ENCODE data around the gene COPE. TPM values are rescaled to one million over a fixed set of nuclear protein-coding genes. Genes with fewer than 3 reads are reported as not detected.
"Not testable (repeated sequence)": the region's sequence is repeated elsewhere in the genome, so short reads cannot be mapped to it uniquely, and the experiment has no call there.

COPE gene
- total RNA-seq, 1 donor from 2014 or later = 95.2 TPM

DNA sequence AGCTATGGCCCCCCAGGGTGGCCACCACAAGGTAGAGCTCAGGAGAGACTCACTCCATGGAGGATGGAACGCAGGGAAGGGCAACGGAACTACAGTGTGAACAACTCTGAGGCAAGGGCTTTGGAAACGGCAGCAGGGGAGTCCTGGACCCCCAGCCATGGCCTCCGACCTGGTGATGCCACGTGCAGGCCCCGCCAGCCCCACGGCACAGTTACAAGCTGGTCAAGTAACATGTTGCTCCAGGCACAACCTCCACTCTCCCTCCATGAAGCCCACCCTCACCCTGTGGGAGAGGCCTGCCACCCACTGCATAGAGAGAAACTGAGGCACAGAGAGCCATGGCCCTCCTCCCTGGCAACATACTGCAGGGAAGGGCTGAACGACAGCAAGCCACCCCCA lies 14.1 kb downstream of the COPE start:
- no peaks in the 10 kb centered on the region for H3K4me1 ChIP-seq
- H3K4me2 ChIP-seq = no peak overlapping the region
- Mint-ChIP-seq H3K27ac (no peak overlapping the region), H3K36me3 (peaks cover 10% of the 10 kb centered on the region), H3K9me3 (no peaks in the 10 kb centered on the region), H3K4me1 (no peaks in the 10 kb centered on the region), H3K27me3 (ENCODE audit: insufficient read depth, low read depth) (peaks cover 3% of the 10 kb centered on the region), H3K4me3 (peak overlapping the region; percentile 47)
- H3K9ac ChIP-seq = no peak overlapping the region
- H3K27ac ChIP-seq = no peak overlapping the region
- peaks cover 3% of the 10 kb centered on the region for H4K20me1 ChIP-seq (ENCODE audit: low read depth)
- no peak for TF ChIP-seq EZH2 (IDR thresholded peaks at IDR 0.05)
- H3F3A ChIP-seq (ENCODE audit: low read depth) = no peaks in the 10 kb centered on the region
- no peaks in the 10 kb centered on the region for H3K79me2 ChIP-seq (ENCODE audit: low read depth)
- DNase-seq (ENCODE audit: low spot score) = no peak
- H3K27me3 ChIP-seq = no peaks in the 10 kb centered on the region
- no peak overlapping the region for H2AFZ ChIP-seq (replicated peaks)
- H3K36me3 ChIP-seq = no peaks in the 10 kb centered on the region
- no peaks in the 10 kb centered on the region for H3K9me3 ChIP-seq (ENCODE audit: low read depth)
- no peak overlapping the region for H3K4me3 ChIP-seq

GRCh38 chr19:18904334-18905057 lies 14.7 kb downstream of the COPE start:
- Histone ChIP-seq H3K27me3 (no peaks in the 10 kb centered on the region), H2AFZ (replicated peaks) (no peak overlapping the region), H3K9me3 (ENCODE audit: low read depth) (no peaks in the 10 kb centered on the region), H3K36me3 (no peaks in the 10 kb centered on the region), H3K4me1 (no peaks in the 10 kb centered on the region), H3K4me2 (no peak overlapping the region), H3K4me3 (no peak overlapping the region), H3F3A (ENCODE audit: low read depth) (no peaks in the 10 kb centered on the region), H3K27ac (no peak overlapping the region), H4K20me1 (ENCODE audit: low read depth) (peaks cover 3% of the 10 kb centered on the region), H3K79me2 (ENCODE audit: low read depth) (no peaks in the 10 kb centered on the region), H3K9ac (no peak overlapping the region)
- no peak for DNase-seq (ENCODE audit: low spot score)
- Mint-ChIP-seq H3K36me3 (peaks cover 8% of the 10 kb centered on the region), H3K9me3 (no peaks in the 10 kb centered on the region), H3K27me3 (ENCODE audit: insufficient read depth, low read depth) (peaks cover 3% of the 10 kb centered on the region), H3K4me1 (no peaks in the 10 kb centered on the region), H3K4me3 (no peak overlapping the region), H3K27ac (no peak overlapping the region)
- TF ChIP-seq, protein P1, sequence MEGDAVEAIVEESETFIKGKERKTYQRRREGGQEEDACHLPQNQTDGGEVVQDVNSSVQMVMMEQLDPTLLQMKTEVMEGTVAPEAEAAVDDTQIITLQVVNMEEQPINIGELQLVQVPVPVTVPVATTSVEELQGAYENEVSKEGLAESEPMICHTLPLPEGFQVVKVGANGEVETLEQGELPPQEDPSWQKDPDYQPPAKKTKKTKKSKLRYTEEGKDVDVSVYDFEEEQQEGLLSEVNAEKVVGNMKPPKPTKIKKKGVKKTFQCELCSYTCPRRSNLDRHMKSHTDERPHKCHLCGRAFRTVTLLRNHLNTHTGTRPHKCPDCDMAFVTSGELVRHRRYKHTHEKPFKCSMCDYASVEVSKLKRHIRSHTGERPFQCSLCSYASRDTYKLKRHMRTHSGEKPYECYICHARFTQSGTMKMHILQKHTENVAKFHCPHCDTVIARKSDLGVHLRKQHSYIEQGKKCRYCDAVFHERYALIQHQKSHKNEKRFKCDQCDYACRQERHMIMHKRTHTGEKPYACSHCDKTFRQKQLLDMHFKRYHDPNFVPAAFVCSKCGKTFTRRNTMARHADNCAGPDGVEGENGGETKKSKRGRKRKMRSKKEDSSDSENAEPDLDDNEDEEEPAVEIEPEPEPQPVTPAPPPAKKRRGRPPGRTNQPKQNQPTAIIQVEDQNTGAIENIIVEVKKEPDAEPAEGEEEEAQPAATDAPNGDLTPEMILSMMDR (IDR thresholded peaks at IDR 0.05) = no peak
- no peak for TF ChIP-seq EZH2 (IDR thresholded peaks at IDR 0.05)
- no peak for TF ChIP-seq EZH2phosphoT487 (IDR thresholded peaks at IDR 0.05)

DNA sequence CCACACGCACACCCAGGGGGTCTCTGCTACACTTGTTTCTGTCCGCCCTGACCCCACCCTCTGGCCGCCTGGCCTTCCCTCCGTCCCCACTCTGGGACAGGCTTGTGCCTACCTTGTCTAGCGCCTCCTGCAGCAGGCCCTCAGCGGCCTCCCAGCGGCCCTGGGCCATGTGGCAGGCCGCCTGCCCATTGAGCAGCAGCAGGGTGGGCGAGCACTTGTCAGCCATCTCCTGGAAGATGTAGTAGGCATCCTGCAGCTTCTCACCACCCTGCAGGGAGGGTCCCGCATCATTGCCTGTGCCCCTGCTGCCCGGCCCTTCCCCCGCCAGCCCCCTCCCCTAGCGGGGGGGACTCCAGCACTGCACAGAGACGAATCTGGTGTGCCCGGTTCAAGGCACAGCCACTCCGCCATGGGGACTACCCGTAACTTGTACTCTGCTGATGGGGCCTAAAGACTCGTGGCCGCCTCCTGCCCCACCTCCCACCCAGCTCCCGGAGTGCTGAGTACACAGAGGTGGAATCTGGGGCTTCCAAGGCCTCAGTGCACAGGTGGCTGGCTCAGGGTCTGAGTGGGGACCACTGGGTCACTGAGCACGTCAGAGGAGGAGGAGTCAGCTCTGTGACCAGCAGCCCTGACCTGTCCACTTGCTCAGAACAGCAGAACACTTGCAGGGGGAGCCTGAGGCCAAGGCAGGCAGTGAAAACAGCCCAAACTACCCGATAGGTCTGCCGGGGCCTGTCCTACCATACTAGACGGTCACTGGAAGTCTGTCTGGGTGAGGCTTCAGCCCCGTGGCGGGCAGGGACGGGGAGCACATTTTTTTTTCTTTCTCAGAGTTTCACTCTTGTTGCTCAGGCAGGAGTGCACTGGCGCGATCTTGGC lies 15.8 kb downstream of the COPE start:
- no peak overlapping the region for H3K27ac ChIP-seq
- H3K4me3 ChIP-seq = no peak overlapping the region
- peaks cover under 1% of the 10 kb centered on the region for H3F3A ChIP-seq (ENCODE audit: low read depth)
- no peaks in the 10 kb centered on the region for H3K9me3 ChIP-seq (ENCODE audit: low read depth)
- no peaks in the 10 kb centered on the region for H3K9me3 Mint-ChIP-seq
- H3K4me2 ChIP-seq = no peak overlapping the region
- H3K36me3 Mint-ChIP-seq = peaks cover 8% of the 10 kb centered on the region
- H3K27me3 Mint-ChIP-seq (ENCODE audit: insufficient read depth, low read depth) = peaks cover 3% of the 10 kb centered on the region
- no peak overlapping the region for H2AFZ ChIP-seq (replicated peaks)
- H3K4me1 ChIP-seq = peaks cover 7% of the 10 kb centered on the region
- no peaks in the 10 kb centered on the region for H3K36me3 ChIP-seq
- DNase-seq (ENCODE audit: low spot score) = no peak
- H3K4me1 Mint-ChIP-seq = no peaks in the 10 kb centered on the region
- no peak overlapping the region for H3K27ac Mint-ChIP-seq
- H3K4me3 Mint-ChIP-seq = no peak overlapping the region
- H3K9ac ChIP-seq = no peak overlapping the region
- TF ChIP-seq EZH2 (IDR thresholded peaks at IDR 0.05) (no peak), EZH2phosphoT487 (IDR thresholded peaks at IDR 0.05) (no peak)
- TF ChIP-seq, protein P1 (IDR thresholded peaks at IDR 0.05) = no peak
- peaks cover 5% of the 10 kb centered on the region for H4K20me1 ChIP-seq (ENCODE audit: low read depth)
- H3K79me2 ChIP-seq (ENCODE audit: low read depth) = no peaks in the 10 kb centered on the region
- no peaks in the 10 kb centered on the region for H3K27me3 ChIP-seq

- H3K36me3 Mint-ChIP-seq; H3K9ac ChIP-seq; H3K27ac ChIP-seq; DNase-seq (ENCODE audit: low spot score); H3K27me3 ChIP-seq; H3K36me3 ChIP-seq; H3F3A ChIP-seq (ENCODE audit: low read depth); H2AFZ ChIP-seq (replicated peaks); H3K4me3 ChIP-seq; H3K79me2 ChIP-seq (ENCODE audit: low read depth); H3K9me3 ChIP-seq (ENCODE audit: low read depth); H3K4me1 Mint-ChIP-seq; H3K27ac Mint-ChIP-seq; H3K9me3 Mint-ChIP-seq; H3K4me3 Mint-ChIP-seq; H3K27me3 Mint-ChIP-seq (ENCODE audit: insufficient read depth, low read depth); H3K4me2 ChIP-seq: not testable (repeated sequence)
- Histone ChIP-seq H3K4me1 (peaks cover 11% of the 10 kb centered on the region), H4K20me1 (ENCODE audit: low read depth) (peaks cover 11% of the 10 kb centered on the region)
Measured at GRCh38 chr19:18902519-18902918, 16.7 kb downstream of the COPE start.

Measured in neural progenitor cell (in vitro differentiated cells).